ENCODE measurements around the gene ZNF425.
"Not testable (repeated sequence)": the region's sequence is repeated elsewhere in the genome, so short reads cannot be mapped to it uniquely, and the experiment has no call there.

Gene ZNF425

DNA sequence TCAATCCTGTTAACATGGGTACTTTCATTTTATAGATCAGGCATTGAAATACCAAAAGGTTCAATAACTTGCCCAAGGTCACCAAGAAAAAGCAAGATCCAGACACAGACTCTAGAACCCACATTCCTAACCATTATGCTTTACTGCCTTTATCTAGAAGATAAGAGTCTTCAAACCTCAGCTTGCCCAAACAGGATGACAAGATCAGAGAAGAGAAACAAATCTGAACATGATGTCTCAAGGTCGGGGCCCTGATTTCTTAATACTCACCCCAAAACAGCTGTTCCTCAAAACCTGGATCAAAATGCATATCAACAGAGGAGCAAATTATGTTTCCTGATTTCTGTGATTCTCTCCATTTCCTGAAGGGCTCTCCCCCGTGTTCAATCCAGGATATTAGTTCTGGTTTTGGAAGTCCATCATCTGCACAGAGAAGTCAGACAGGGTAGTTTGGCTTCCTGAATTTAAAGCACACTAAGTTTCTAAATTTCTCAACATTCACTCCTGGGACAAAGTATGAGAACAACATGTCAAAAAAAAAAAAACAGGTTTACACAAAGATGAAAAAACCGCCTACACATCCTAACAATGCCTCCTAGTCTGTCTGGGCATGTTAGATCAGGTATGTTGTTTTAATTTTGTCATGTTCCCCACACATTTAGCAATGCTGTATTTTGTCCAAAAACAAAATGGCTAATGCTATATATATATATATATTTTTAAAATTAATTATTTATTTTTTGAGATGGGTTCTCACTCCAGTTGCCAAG is 51.8 kb downstream of the ZNF425 start:
- no peak for DNase-seq (ENCODE audit: low read depth in 2 of 2)

DNA sequence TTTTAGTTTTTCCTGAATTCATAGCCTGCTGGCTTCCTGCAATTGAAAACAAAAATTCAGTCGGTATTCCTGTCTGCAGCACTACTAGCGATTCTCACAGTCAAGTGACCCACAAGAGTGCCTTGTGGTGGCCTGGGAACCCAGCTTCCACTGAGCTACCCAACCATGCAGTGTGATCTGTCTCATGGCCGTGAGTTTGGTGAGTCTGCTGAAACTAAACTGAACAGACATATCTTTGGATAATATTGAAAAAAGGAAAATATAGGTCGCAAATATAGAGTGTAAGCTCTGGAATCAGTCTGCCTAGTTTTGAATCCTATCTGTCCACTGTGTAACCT is 53.7 kb downstream of the ZNF425 start:
- DNase-seq (ENCODE audit: low read depth in 2 of 2): no peak

DNA sequence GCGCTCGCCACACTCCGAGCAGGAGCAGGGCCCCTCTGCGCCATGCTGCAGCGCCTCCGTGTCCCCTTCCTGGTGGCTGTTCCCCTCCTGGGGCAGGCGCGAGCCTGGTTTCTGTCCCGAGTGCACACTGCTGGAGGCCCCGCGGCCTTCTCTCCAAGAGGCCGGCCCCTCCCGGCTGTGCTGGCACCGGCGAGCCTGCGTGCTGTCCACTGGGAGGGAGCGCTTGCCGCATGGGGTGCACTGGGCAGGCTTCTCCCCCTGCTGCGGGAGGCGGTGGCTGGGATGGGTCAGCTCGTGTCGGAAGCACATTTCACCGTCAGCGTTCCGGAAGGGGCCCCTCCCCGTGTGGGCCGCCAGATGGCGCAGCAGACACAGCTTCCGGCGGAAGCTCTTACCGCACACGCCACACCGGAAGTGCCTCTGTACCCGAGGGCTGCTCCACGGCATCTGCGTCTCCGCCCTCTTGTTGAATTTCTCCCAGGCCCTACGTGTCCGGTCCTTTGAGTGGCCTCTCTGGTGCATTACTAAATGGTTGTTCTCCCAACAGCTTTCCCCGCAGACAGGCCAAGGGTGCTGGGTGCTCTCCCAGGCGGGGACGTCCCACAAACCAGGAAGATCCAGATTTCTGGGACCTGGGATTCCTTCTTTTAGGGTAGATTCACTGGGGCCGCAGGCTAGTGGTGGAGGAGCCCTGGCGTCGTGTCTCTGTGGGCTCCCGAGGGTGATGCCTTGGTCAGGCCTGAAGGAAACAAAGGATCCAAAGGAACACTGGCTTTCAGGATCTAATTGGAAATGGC is 54.3 kb downstream of the ZNF425 start:
- peak in 1 of 2 donors; percentile 31 for DNase-seq (ENCODE audit: low read depth in 2 of 2)

DNA sequence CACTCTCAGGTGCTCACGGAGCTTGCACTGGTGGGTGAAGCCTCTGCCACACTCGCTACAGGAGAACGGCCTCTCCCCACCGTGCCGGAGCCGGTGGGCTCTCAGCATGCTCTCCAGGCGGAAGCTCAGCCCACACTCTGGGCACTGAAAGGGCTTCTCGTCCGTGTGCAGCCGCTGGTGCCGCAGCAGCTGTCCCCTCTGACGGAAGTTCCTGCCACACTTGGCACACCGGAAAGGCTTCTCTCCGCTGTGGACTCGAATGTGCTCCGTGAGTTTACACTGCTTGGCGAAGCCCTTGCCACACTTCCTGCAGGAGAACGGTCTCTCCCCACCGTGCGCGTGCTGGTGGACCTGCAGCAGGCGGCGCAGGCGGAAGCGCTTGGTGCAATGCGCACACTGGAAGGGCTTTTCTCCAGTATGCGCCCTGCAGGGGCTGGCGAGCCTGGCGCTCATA is 54.9 kb downstream of the ZNF425 start:
- DNase-seq (ENCODE audit: low read depth in 2 of 2): no peak

DNA sequence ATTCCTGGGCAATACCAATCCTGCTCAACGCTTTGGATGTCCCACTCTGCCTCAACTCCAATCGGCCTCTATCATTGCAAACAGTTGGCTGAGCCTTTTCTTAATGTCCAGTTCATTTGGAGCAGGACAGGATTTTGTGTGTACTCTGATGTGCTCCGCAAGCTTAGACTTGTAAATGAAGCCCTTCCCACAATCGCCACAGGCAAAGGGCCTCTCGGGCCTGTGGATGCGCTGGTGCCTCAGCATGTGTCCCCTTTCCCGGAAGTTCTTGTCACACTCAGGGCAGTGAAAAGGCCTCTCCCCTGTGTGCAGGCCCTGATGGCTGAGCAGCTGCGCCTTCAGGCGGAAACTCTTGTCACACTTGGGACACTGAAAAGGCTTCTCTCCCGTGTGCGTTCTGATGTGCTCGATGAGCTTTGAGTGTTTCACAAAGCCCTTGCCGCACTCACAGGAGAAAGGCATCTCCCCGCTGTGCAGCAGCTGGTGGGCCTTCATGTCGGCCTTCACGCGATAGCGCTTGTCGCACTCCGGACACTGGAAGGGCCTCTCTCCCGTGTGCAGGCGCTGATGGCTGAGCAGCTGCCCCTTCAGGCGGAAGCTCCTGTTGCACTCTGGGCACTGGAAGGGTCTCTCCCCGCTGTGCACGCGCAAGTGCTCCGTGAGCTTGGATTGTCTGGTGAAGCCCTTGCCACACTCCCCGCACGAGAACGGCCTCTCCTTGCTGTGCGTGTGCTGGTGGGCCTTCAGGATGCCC is 55.6 kb downstream of the ZNF425 start:
- DNase-seq (ENCODE audit: low read depth in 2 of 2): no peak

DNA sequence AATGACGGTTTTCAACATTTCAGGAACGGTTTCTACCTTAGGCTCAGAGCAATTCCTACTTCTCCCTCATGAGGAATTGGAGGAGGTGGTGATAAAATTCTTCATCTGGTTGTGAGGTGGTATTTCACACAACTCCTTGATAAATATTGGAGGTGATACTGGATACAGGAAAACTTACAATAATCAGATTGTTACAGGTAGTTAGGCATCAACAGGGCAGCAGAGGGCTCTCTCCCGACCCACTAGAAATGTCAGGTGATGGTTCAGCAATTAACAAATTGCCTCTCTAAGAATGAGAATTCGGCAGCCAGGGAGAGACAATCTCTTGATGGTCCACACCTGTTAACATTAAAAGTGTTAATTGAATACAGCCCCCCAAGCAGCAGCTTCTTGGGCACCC is 58.3 kb downstream of the ZNF425 start:
- no peak for DNase-seq (ENCODE audit: low read depth in 2 of 2)

DNA sequence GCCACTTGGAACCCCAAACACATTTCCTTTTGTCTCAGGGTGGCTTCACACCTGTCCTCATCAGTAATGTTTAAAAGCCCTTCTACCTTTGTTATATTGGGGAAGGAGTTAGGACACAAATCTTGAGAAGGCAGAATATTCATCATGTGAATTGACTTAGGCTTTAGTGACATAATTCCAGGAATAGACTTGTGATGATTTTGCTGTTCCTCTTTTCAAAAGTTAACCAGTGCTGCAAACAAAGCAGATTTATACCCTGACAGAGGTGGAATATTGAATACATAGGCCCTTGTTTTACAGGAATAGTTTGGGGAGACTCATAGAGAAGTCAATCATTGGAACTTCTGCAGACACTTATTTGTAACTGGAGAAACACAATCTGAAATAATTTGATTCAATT is 62.6 kb downstream of the ZNF425 start:
- no peak for DNase-seq (ENCODE audit: low read depth in 2 of 2)

DNA sequence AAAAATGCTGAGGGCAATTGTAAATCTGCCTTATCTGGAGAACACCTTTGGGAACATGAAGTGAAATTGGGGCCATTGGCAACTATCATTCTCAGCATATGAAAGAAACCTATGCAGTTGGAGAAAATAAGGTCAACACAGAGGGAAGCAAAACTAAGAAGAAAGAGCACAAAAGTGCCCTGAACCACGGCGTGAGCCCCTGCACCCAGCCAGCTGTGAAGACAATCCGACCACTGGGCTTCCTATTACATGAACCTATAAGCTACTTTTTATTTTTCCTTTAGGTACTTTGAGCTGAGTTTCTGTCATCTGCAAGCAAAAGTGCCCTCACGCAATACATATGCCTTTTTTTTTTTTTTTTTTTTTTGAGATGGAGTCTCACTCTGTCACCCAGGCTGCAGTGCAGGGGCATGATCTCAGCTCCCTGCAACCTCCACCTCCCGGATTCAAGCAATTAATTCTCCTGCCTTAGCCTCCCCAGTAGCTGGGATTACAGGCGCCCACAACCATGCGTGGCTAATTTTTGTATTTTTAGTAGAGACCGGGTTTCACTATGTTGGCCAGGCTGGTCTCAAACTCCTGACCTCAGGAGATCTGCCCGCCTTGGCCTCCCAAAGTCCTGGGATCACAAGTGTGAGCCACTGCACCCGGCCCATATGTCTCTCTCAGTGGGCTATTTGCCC is 63.8 kb downstream of the ZNF425 start:
- not testable (repeated sequence) for DNase-seq (ENCODE audit: low read depth in 2 of 2)

DNA sequence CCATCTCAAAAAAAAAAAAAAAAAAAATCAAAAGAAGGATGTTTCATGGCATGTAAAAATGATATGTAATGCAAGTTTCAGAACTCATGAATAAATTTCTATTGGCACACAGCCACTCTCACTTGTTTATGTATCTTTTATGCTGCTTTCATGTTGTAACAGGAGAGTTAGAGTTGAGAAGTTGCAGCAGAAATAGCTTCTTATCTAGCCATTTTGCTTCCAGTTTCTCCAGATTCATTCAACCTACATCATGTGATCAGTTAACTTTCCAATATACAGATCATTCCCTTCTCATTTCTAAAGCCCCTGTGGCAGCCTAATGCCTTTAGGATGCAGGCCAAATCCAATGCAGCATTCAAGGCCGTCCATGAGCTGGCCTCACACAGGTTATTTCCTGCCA is 66.0 kb downstream of the ZNF425 start:
- DNase-seq (ENCODE audit: low read depth in 2 of 2): no peak

DNA sequence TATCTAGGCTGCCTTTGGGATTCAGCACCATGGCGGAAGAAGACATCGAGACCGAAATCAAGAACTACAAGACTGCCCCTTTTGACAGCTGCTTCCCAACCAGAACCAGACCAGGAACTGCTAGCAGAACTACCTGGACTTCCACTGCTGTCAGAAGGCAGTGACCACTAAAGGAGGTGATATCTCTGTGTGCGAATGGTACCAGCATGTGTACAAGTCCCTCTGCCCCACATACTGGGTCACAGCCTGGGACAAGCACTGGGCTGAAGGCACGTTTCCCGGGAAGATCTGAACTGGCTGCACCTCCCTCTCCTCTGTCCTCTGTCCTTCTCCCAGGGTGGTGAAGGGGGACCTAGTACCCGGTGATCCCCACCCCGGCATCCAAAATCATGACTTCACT is 72.2 kb downstream of the ZNF425 start:
- DNase-seq (ENCODE audit: low read depth in 2 of 2): no peak

DNA sequence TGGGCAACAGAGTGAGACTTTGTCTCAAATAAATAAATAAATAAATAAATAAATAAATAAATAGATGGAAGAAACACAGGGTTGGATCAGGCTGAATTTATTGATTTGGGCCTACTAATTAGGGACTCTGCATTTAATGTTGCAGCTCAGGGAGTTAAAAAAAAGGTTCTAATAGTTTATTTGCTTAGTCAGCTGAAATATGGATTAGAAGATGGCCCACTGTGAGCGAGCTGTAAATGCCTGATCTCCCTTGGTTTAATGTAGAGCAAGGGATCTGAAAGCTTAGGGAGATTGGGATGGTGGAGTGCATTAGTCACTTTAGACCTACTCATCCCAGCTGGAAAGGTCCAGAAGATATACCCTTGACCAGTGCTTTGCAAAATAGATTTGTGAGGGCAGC is 72.7 kb downstream of the ZNF425 start:
- no peak for DNase-seq (ENCODE audit: low read depth in 2 of 2)
